Measurements from ENCODE around the gene GLIS1. TPM values are rescaled to one million over a fixed set of nuclear protein-coding genes. Genes with fewer than 3 reads are reported as not detected.
A peak's percentile ranks its signal among the peaks of the same experiment; 100 is the strongest.

Gene GLIS1
- total RNA-seq, 2 donors from 2014 or later: not detected

- ATAC-seq (replicated peaks in 1 of 2) (no peak), DNase-seq (no peak)
- Mint-ChIP-seq H3K4me1 (ENCODE audit: low read depth) (no peaks in the 10 kb centered on the region), H3K9me3 (no peaks in the 10 kb centered on the region), H3K4me3 (no peak overlapping the region), H3K27ac (no peak overlapping the region), H3K36me3 (ENCODE audit: insufficient read depth in 2 of 2) (no peaks in the 10 kb centered on the region), H3K27me3 (ENCODE audit: low read depth) (peaks cover 6% of the 10 kb centered on the region)
Measured at GRCh38 chr1:53693773-53694717, 44.9 kb downstream of the GLIS1 start.

GRCh38 chr1:53693339-53693738 is 45.6 kb downstream of the GLIS1 start:
- H3K9me3 Mint-ChIP-seq: no peaks in the 10 kb centered on the region
- H3K4me1 Mint-ChIP-seq (ENCODE audit: low read depth): no peaks in the 10 kb centered on the region
- no peak overlapping the region for H3K4me3 Mint-ChIP-seq
- DNase-seq (no peak), ATAC-seq (replicated peaks in 1 of 2) (no peak)
- H3K36me3 Mint-ChIP-seq (ENCODE audit: insufficient read depth in 2 of 2): no peaks in the 10 kb centered on the region
- peaks cover 6% of the 10 kb centered on the region for H3K27me3 Mint-ChIP-seq (ENCODE audit: low read depth)
- H3K27ac Mint-ChIP-seq: no peak overlapping the region

GRCh38 chr1:53691326-53691725 is 47.6 kb downstream of the GLIS1 start:
- Mint-ChIP-seq H3K27me3 (ENCODE audit: low read depth) (peaks cover 9% of the 10 kb centered on the region), H3K9me3 (no peaks in the 10 kb centered on the region), H3K4me3 (no peak overlapping the region), H3K27ac (no peak overlapping the region), H3K36me3 (ENCODE audit: insufficient read depth in 2 of 2) (no peaks in the 10 kb centered on the region), H3K4me1 (ENCODE audit: low read depth) (no peaks in the 10 kb centered on the region)
- DNase-seq: no peak
- no peak for ATAC-seq (replicated peaks in 1 of 2)

GRCh38 chr1:53690411-53690810 is 48.6 kb downstream of the GLIS1 start:
- no peaks in the 10 kb centered on the region for H3K9me3 Mint-ChIP-seq
- H3K4me3 Mint-ChIP-seq: no peak overlapping the region
- H3K27ac Mint-ChIP-seq: no peak overlapping the region
- ATAC-seq (replicated peaks in 1 of 2) (no peak), DNase-seq (no peak)
- H3K4me1 Mint-ChIP-seq (ENCODE audit: low read depth): no peaks in the 10 kb centered on the region
- no peaks in the 10 kb centered on the region for H3K36me3 Mint-ChIP-seq (ENCODE audit: insufficient read depth in 2 of 2)
- peaks cover 18% of the 10 kb centered on the region for H3K27me3 Mint-ChIP-seq (ENCODE audit: low read depth)

GRCh38 chr1:53689736-53690326 is 49.1 kb downstream of the GLIS1 start:
- H3K9me3 Mint-ChIP-seq: no peaks in the 10 kb centered on the region
- no peak overlapping the region for H3K4me3 Mint-ChIP-seq
- H3K27me3 Mint-ChIP-seq (ENCODE audit: low read depth): peaks cover 19% of the 10 kb centered on the region
- H3K36me3 Mint-ChIP-seq (ENCODE audit: insufficient read depth in 2 of 2): no peaks in the 10 kb centered on the region
- no peak overlapping the region for H3K27ac Mint-ChIP-seq
- ATAC-seq (replicated peaks in 1 of 2) (no peak), DNase-seq (no peak)
- no peaks in the 10 kb centered on the region for H3K4me1 Mint-ChIP-seq (ENCODE audit: low read depth)

- DNase-seq: no peak
- Mint-ChIP-seq H3K36me3 (ENCODE audit: insufficient read depth in 2 of 2) (no peaks in the 10 kb centered on the region), H3K27me3 (ENCODE audit: low read depth) (peaks cover 19% of the 10 kb centered on the region), H3K9me3 (no peaks in the 10 kb centered on the region), H3K27ac (no peak overlapping the region), H3K4me3 (no peak overlapping the region), H3K4me1 (ENCODE audit: low read depth) (no peaks in the 10 kb centered on the region)
- ATAC-seq (replicated peaks in 1 of 2): no peak
Measured at GRCh38 chr1:53689223-53689622, 49.7 kb downstream of the GLIS1 start.

GRCh38 chr1:53688381-53689102 is 50.4 kb downstream of the GLIS1 start:
- Mint-ChIP-seq H3K4me1 (ENCODE audit: low read depth) (no peaks in the 10 kb centered on the region), H3K36me3 (ENCODE audit: insufficient read depth in 2 of 2) (no peaks in the 10 kb centered on the region), H3K27me3 (ENCODE audit: low read depth) (peaks cover 19% of the 10 kb centered on the region), H3K27ac (no peak overlapping the region), H3K9me3 (no peaks in the 10 kb centered on the region), H3K4me3 (no peak overlapping the region)
- no peak for ATAC-seq (replicated peaks in 1 of 2)
- peak in 1 of 2 donors; percentile 11 for DNase-seq

GRCh38 chr1:53687901-53688300 is 51.1 kb downstream of the GLIS1 start:
- no peaks in the 10 kb centered on the region for H3K9me3 Mint-ChIP-seq
- DNase-seq: no peak
- no peaks in the 10 kb centered on the region for H3K36me3 Mint-ChIP-seq (ENCODE audit: insufficient read depth in 2 of 2)
- H3K4me1 Mint-ChIP-seq (ENCODE audit: low read depth): no peaks in the 10 kb centered on the region
- no peak overlapping the region for H3K4me3 Mint-ChIP-seq
- no peak for ATAC-seq (replicated peaks in 1 of 2)
- no peak overlapping the region for H3K27ac Mint-ChIP-seq
- H3K27me3 Mint-ChIP-seq (ENCODE audit: low read depth): peaks cover 19% of the 10 kb centered on the region

- H3K27me3 Mint-ChIP-seq (ENCODE audit: low read depth): peaks cover 19% of the 10 kb centered on the region
- peaks cover under 1% of the 10 kb centered on the region for H3K4me1 Mint-ChIP-seq (ENCODE audit: low read depth)
- no peak overlapping the region for H3K27ac Mint-ChIP-seq
- ATAC-seq (replicated peaks in 1 of 2) (no peak), DNase-seq (no peak)
- no peaks in the 10 kb centered on the region for H3K36me3 Mint-ChIP-seq (ENCODE audit: insufficient read depth in 2 of 2)
- H3K9me3 Mint-ChIP-seq: no peaks in the 10 kb centered on the region
- H3K4me3 Mint-ChIP-seq: no peak overlapping the region
Measured at GRCh38 chr1:53687426-53687825, 51.5 kb downstream of the GLIS1 start.

- ATAC-seq (replicated peaks in 1 of 2) (no peak), DNase-seq (no peak)
- no peak overlapping the region for H3K4me3 Mint-ChIP-seq
- peaks cover 5% of the 10 kb centered on the region for H3K4me1 Mint-ChIP-seq (ENCODE audit: low read depth)
- H3K27ac Mint-ChIP-seq: no peak overlapping the region
- H3K9me3 Mint-ChIP-seq: no peaks in the 10 kb centered on the region
- peaks cover 23% of the 10 kb centered on the region for H3K27me3 Mint-ChIP-seq (ENCODE audit: low read depth)
- H3K36me3 Mint-ChIP-seq (ENCODE audit: insufficient read depth in 2 of 2): no peaks in the 10 kb centered on the region
Measured at GRCh38 chr1:53686965-53687267, 52.0 kb downstream of the GLIS1 start.

- DNase-seq: no peak
- peaks cover 22% of the 10 kb centered on the region for H3K27me3 Mint-ChIP-seq (ENCODE audit: low read depth)
- H3K27ac Mint-ChIP-seq: no peak overlapping the region
- no peak for ATAC-seq (replicated peaks in 1 of 2)
- no peak overlapping the region for H3K4me3 Mint-ChIP-seq
- H3K4me1 Mint-ChIP-seq (ENCODE audit: low read depth): peaks cover 7% of the 10 kb centered on the region
- H3K36me3 Mint-ChIP-seq (ENCODE audit: insufficient read depth in 2 of 2): no peaks in the 10 kb centered on the region
- no peaks in the 10 kb centered on the region for H3K9me3 Mint-ChIP-seq
Measured at GRCh38 chr1:53686091-53686964, 52.6 kb downstream of the GLIS1 start.

- Mint-ChIP-seq H3K36me3 (ENCODE audit: insufficient read depth in 2 of 2) (no peaks in the 10 kb centered on the region), H3K4me1 (ENCODE audit: low read depth) (peaks cover 7% of the 10 kb centered on the region), H3K27ac (no peak overlapping the region), H3K9me3 (no peaks in the 10 kb centered on the region), H3K4me3 (no peak overlapping the region), H3K27me3 (ENCODE audit: low read depth) (peaks cover 20% of the 10 kb centered on the region)
- ATAC-seq (replicated peaks in 1 of 2): no peak
- no peak for DNase-seq
Measured at GRCh38 chr1:53685272-53686051, 53.5 kb downstream of the GLIS1 start.
